GM12878 (cell line): ENCODE data around the gene THYN1. TPM values are rescaled to one million over a fixed set of nuclear protein-coding genes. Genes with fewer than 3 reads are reported as not detected.

Source experiments
- CBFB ChIP-seq: IDR thresholded peaks from 2 replicates; pipeline ENCODE4 v1.6.1; 2016; ENCODE audit warnings: antibody characterized with exemption, low read depth
- CHD2 ChIP-seq: IDR thresholded peaks from 2 replicates; pipeline ENCODE4 v1.6.1; 2011; ENCODE audit warnings: low read depth, low read length, improper control_type of control experiment, borderline replicate concordance
- E2F8 ChIP-seq: fragments of 450-650 bp; IDR thresholded peaks from 2 replicates; pipeline ENCODE4 v1.6.1; 2018; ENCODE audit warnings: mild to moderate bottlenecking, low read depth, moderate library complexity; ENCODE audit not compliant: partially characterized antibody
- ESRRA ChIP-seq: IDR thresholded peaks from 2 replicates; pipeline ENCODE4 v1.6.1; 2012; ENCODE audit warnings: mild to moderate bottlenecking, low read length, improper control_type of control experiment
- HDAC2 ChIP-seq: fragments of 200-600 bp; sonication (generic); IDR thresholded peaks from 2 replicates; pipeline ENCODE4 v1.6.1; 2017
- HDGF ChIP-seq: fragments of 450-650 bp; IDR thresholded peaks from 2 replicates; pipeline ENCODE4 v1.6.1; 2016; ENCODE audit warnings: antibody characterized with exemption
- HSF1 ChIP-seq: fragments of 150-350 bp; IDR thresholded peaks from 2 replicates; pipeline ENCODE4 v1.6.1; 2014; ENCODE audit warnings: mild to moderate bottlenecking, low read depth, low read length
- MXI1 ChIP-seq: fragments of 150-350 bp; IDR thresholded peaks from 2 replicates; pipeline ENCODE4 v1.6.1; 2011; ENCODE audit warnings: low read depth, mild to moderate bottlenecking, inconsistent platforms, low read length, improper control_type of control experiment
- MYB ChIP-seq: fragments of 150-350 bp; IDR thresholded peaks from 2 replicates; pipeline ENCODE4 v1.6.1; 2014; ENCODE audit warnings: mild to moderate bottlenecking, low read depth, low read length, borderline replicate concordance
- PKNOX1 ChIP-seq: fragments of 450-650 bp; IDR thresholded peaks from 2 replicates; pipeline ENCODE4 v1.6.1; 2016; ENCODE audit warnings: mild to moderate bottlenecking
- PRDM15 ChIP-seq: fragments of 450-650 bp; formaldehyde crosslinking; IDR thresholded peaks from 2 replicates; pipeline ENCODE4 v1.4.0; 2020; ENCODE audit warnings: mild to moderate bottlenecking, moderate library complexity
- RAD21 ChIP-seq: IDR thresholded peaks from 2 replicates; pipeline ENCODE4 v1.6.1; 2011; ENCODE audit warnings: mild to moderate bottlenecking, low read depth, low read length, moderate library complexity; ENCODE audit not compliant: insufficient read depth
- SMC3 ChIP-seq: IDR thresholded peaks from 2 replicates; pipeline ENCODE4 v1.6.1; 2011; ENCODE audit warnings: low read length, improper control_type of control experiment, borderline replicate concordance
- SP1 ChIP-seq: IDR thresholded peaks from one replicate; pipeline ENCODE4 v1.6.1; 2011; ENCODE audit warnings: low read depth, low read length
- SREBF1 ChIP-seq: IDR thresholded peaks from 2 replicates; pipeline ENCODE4 v1.6.1; 2012; ENCODE audit warnings: mild to moderate bottlenecking, low read length
- ZBTB4 ChIP-seq: fragments of 450-650 bp; formaldehyde crosslinking; IDR thresholded peaks from 2 replicates; pipeline ENCODE4 v1.4.0; 2022; ENCODE audit warnings: mild to moderate bottlenecking, moderate library complexity
- ZNF384 ChIP-seq: IDR thresholded peaks from 2 replicates; pipeline ENCODE4 v1.6.1; 2012; ENCODE audit warnings: low read depth, mild to moderate bottlenecking, low read length, improper control_type of control experiment, borderline replicate concordance
- polyA plus RNA-seq, 11 experiments: library from polyadenylated mRNA; depleted of rRNA in 4 of 11; unstranded in 6 of 11; stranded (reverse) in 5 of 11; fragments of >200 nt; fragmentation: Nextera tagmentation in 4 of 11; fragmentation: Illumina TruSeq in 1 of 11; extraction: Ambion mirVana in 4 of 11; extraction: Trizol in 1 of 11; gene quantifications; 1 replicate in 1 of 11; 2 replicates in 10 of 11; pipeline versions ENCODE4 v1.2.1 to v1.2.3, GENCODE V29; 2011 to 2016; ENCODE audit warnings: inconsistent platforms in 2 of 11, missing spikeins in 2 of 11, low read depth in 1 of 11
- total RNA-seq, 4 experiments: library from RNA; depleted of rRNA in 3 of 4; stranded (reverse); fragments of >200 nt in 3 of 4; fragmentation: Illumina TruSeq in 1 of 4; extraction: Trizol in 1 of 4; gene quantifications; 2 replicates each; pipeline versions ENCODE4 v1.2.1 to v1.2.3, GENCODE V29; 2013 to 2021

THYN1 gene
- total and polyA plus RNA-seq, 10 of the 15 experiments (the other 5 are each of a cell fraction or from before 2014, with no cell fraction given) = 45.7 to 221 (median 96.3) TPM

- TF ChIP-seq CBFB = no peak; the same call in 1 of the 2 replicates
- no peak for TF ChIP-seq SMC3
- no peak for TF ChIP-seq SREBF1
- peak; percentile 98 for TF ChIP-seq MXI1
- peak; percentile 63; the same call in 1 of the 2 replicates for TF ChIP-seq HSF1
- no peak for TF ChIP-seq E2F8
- TF ChIP-seq PKNOX1 = peak; percentile 84
- TF ChIP-seq PRDM15 (CRISPR knock-in tag) = no peak
- no peak for TF ChIP-seq ESRRA
- no peak; the same call in 1 of the 2 replicates for TF ChIP-seq HDGF
- TF ChIP-seq MYB = no peak
- peak; percentile 89 for TF ChIP-seq CHD2
- TF ChIP-seq ZNF384 = no peak
- no peak for TF ChIP-seq HDAC2
- peak; percentile 92 for TF ChIP-seq SP1
- TF ChIP-seq RAD21 = no peak
- TF ChIP-seq ZBTB4 (CRISPR knock-in tag) = no peak
These were observed 29.1 kb downstream of the THYN1 start, which contains the start of the genes NCAPD3 and VPS26B (continued) for GRCh38 chr11:134223836-134224709.
